ENCODE data around the gene LRFN4. TPM values are rescaled to one million over a fixed set of nuclear protein-coding genes. Genes with fewer than 3 reads are reported as not detected.

Gene LRFN4
- total and polyA plus RNA-seq, 2 of the 13 experiments (the other 11 are each of a cell fraction or from before 2014, with no cell fraction given): 1.3 to 6.8 TPM

DNA sequence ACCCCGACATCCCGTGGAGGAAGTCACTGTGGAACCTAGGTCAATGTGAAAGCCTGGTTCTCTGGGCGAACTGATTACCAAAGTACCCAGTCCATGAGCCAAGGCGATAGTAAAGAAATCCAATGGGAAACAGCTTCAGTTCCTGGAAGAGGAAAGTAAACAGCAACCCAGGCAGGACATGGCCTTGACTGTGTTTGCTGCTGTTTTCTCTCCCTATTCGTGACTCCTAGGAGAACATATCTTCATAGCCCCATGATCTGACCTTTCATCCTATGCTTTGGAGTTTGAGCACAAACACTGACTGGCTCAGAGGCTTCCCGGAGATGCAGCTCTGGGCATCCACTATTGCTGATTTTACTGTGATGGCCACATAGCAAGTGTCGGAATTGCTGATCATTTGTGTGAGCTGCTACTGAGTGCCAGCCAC, 45.1 kb downstream of the LRFN4 start (continued):
- TF ChIP-seq ZNF451 (CRISPR knock-in tag; IDR thresholded peaks at IDR 0.05) (no peak), ZMYM3 (CRISPR knock-in tag; IDR thresholded peaks at IDR 0.05) (no peak; the same call in 1 of the 2 replicates), PRMT3 (CRISPR knock-in tag; IDR thresholded peaks at IDR 0.05; ENCODE audit: borderline replicate concordance, low read depth) (no peak), ZEB1 (IDR thresholded peaks at IDR 0.05; ENCODE audit: insufficient replicate concordance, low read depth) (no peak), ZNF251 (CRISPR knock-in tag; IDR thresholded peaks at IDR 0.05) (no peak), ZNF501 (CRISPR knock-in tag; IDR thresholded peaks at IDR 0.05) (peak; percentile 73), ZNF746 (CRISPR knock-in tag; IDR thresholded peaks at IDR 0.05) (peak; percentile 76), ZNF737 (CRISPR knock-in tag; IDR thresholded peaks at IDR 0.05; ENCODE audit: borderline replicate concordance) (no peak), ZNF441 (CRISPR knock-in tag; IDR thresholded peaks at IDR 0.05; ENCODE audit: borderline replicate concordance) (peak; percentile 100), ZNF354B (CRISPR knock-in tag; IDR thresholded peaks at IDR 0.05) (no peak), ARHGAP35 (CRISPR knock-in tag; IDR thresholded peaks at IDR 0.05; ENCODE audit: borderline replicate concordance) (no peak), SPEN (CRISPR knock-in tag; IDR thresholded peaks at IDR 0.05; ENCODE audit: low read depth) (no peak), ZNF12 (CRISPR knock-in tag; IDR thresholded peaks at IDR 0.05) (peak; percentile 86; the same call in 1 of the 2 replicates), SP4 (CRISPR knock-in tag; IDR thresholded peaks at IDR 0.05) (peak; percentile 56), HNRNPUL1 (IDR thresholded peaks at IDR 0.05; ENCODE audit: low read depth, low read length) (no peak), ZNF772 (CRISPR knock-in tag; IDR thresholded peaks at IDR 0.05) (peak; percentile 55; the same call in 1 of the 2 replicates), RBM22 (optimal IDR thresholded peaks at IDR 0.05; ENCODE audit: low read length) (no peak), MEF2D (CRISPR knock-in tag; IDR thresholded peaks at IDR 0.05) (peak; percentile 87), EHMT2 (IDR thresholded peaks at IDR 0.05; ENCODE audit: borderline replicate concordance, low read depth, low read length) (0 out of 2 replicates have a peak, but pooled peaks have one; percentile 43), ZNF749 (CRISPR knock-in tag; IDR thresholded peaks at IDR 0.05; ENCODE audit: borderline replicate concordance) (no peak), NCOA2 (CRISPR knock-in tag; IDR thresholded peaks at IDR 0.05) (peak; percentile 99), GTF3A (CRISPR knock-in tag; conservative IDR thresholded peaks at IDR 0.05) (no peak)
- TF ChIP-seq, protein P1, sequence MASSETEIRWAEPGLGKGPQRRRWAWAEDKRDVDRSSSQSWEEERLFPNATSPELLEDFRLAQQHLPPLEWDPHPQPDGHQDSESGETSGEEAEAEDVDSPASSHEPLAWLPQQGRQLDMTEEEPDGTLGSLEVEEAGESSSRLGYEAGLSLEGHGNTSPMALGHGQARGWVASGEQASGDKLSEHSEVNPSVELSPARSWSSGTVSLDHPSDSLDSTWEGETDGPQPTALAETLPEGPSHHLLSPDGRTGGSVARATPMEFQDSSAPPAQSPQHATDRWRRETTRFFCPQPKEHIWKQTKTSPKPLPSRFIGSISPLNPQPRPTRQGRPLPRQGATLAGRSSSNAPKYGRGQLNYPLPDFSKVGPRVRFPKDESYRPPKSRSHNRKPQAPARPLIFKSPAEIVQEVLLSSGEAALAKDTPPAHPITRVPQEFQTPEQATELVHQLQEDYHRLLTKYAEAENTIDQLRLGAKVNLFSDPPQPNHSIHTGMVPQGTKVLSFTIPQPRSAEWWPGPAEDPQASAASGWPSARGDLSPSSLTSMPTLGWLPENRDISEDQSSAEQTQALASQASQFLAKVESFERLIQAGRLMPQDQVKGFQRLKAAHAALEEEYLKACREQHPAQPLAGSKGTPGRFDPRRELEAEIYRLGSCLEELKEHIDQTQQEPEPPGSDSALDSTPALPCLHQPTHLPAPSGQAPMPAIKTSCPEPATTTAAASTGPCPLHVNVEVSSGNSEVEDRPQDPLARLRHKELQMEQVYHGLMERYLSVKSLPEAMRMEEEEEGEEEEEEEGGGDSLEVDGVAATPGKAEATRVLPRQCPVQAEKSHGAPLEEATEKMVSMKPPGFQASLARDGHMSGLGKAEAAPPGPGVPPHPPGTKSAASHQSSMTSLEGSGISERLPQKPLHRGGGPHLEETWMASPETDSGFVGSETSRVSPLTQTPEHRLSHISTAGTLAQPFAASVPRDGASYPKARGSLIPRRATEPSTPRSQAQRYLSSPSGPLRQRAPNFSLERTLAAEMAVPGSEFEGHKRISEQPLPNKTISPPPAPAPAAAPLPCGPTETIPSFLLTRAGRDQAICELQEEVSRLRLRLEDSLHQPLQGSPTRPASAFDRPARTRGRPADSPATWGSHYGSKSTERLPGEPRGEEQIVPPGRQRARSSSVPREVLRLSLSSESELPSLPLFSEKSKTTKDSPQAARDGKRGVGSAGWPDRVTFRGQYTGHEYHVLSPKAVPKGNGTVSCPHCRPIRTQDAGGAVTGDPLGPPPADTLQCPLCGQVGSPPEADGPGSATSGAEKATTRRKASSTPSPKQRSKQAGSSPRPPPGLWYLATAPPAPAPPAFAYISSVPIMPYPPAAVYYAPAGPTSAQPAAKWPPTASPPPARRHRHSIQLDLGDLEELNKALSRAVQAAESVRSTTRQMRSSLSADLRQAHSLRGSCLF (CRISPR knock-in tag; IDR thresholded peaks at IDR 0.05; ENCODE audit: borderline replicate concordance): no peak
- TF ChIP-seq, protein P2, sequence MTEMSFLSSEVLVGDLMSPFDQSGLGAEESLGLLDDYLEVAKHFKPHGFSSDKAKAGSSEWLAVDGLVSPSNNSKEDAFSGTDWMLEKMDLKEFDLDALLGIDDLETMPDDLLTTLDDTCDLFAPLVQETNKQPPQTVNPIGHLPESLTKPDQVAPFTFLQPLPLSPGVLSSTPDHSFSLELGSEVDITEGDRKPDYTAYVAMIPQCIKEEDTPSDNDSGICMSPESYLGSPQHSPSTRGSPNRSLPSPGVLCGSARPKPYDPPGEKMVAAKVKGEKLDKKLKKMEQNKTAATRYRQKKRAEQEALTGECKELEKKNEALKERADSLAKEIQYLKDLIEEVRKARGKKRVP (CRISPR knock-in tag; IDR thresholded peaks at IDR 0.05): peak in 1 of 2 experiments; percentile 65; a peak in 1 of 4 replicates
- TF ChIP-seq, protein P3, sequence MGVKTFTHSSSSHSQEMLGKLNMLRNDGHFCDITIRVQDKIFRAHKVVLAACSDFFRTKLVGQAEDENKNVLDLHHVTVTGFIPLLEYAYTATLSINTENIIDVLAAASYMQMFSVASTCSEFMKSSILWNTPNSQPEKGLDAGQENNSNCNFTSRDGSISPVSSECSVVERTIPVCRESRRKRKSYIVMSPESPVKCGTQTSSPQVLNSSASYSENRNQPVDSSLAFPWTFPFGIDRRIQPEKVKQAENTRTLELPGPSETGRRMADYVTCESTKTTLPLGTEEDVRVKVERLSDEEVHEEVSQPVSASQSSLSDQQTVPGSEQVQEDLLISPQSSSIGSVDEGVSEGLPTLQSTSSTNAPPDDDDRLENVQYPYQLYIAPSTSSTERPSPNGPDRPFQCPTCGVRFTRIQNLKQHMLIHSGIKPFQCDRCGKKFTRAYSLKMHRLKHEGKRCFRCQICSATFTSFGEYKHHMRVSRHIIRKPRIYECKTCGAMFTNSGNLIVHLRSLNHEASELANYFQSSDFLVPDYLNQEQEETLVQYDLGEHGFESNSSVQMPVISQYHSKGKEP (CRISPR knock-in tag; IDR thresholded peaks at IDR 0.05): peak; percentile 45; the same call in 1 of the 2 replicates
